NCI-H187 (cell line): ENCODE data around the gene TOMM6.

ENCODE experiments used
- DNase-seq, 2 experiments: peaks; one replicate each; lab custom pipeline; 2025; lab: John Stamatoyannopoulos, UW

The TOMM6 gene

GRCh38 chr6:41824571-41825569, 37.4 kb downstream of the TOMM6 start:
- DNase-seq, result no peak

GRCh38 chr6:41826343-41827022, 39.0 kb downstream of the TOMM6 start:
- DNase-seq, result no peak

- DNase-seq, result no peak
Measured at GRCh38 chr6:41832263-41832662, 44.8 kb downstream of the TOMM6 start.

- DNase-seq, result no peak
Measured at GRCh38 chr6:41836022-41836659, 48.6 kb downstream of the TOMM6 start.

- no peak for DNase-seq
Measured at GRCh38 chr6:41836660-41837052, 49.2 kb downstream of the TOMM6 start.
